GM21526 (cell line): Measurements from ENCODE around the gene HS3ST4.

Source experiments
- ATAC-seq: cut with Tn5 transposase; IDR thresholded peaks from one replicate; pipeline ENCODE4 v1.9.1; 2021; ENCODE audit warnings: moderate library complexity; ENCODE audit not compliant: unreplicated experiment, low FRiP score

Gene HS3ST4

DNA sequence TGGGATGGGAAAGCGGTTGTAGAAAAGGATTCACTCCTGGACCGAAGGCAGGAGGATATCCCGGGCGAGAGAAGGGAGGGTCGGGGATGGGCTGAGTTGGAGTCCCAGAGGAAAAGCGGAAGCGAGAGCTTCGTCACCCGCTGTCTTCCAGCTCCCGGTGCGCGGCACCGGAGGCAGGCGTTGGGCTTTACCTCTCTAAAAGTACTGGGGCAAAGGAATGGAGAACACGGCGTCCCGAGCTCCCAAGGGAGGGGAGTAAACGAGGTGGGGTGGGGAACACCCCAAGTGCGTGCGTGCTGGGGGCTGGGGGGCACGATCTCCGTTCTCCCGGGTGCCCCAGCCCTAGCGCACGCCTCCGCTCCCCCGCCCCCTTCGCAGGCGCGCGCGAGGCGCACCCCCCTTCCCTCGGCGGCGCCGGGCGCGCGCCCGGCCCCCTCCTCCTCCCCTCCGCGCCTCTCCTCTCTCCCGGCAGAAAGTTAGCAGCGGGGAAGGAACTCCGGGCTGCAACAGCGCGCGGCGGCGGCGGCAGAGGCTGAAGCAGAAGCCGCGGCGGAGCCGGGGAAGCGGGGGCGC is at the start of gene HS3ST4:
Gene HS3ST4 (plus strand): TSS at position 441 of the 573 bp plus-strand sequence.
- ATAC-seq = no peak

DNA sequence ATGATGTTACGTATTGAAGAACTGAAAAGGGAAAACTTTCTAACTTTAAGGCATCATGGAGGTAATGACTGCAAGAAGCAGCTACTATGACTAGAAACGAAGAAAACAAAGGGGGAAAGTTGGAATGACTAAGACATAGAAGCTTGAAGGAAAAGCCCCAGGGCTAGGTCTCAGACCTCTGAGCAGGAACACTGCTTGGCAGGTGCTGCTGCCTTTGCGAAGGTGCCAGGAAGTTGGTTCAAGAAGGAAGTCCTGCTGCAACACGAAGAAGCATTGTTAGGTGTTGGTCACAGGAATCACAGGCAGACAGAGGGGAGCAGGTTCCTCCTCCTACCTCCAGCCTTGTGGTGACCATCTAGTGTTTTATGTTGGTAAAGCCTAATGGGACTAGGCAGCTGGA is 48.1 kb upstream of the HS3ST4 start:
- no peak for ATAC-seq

DNA sequence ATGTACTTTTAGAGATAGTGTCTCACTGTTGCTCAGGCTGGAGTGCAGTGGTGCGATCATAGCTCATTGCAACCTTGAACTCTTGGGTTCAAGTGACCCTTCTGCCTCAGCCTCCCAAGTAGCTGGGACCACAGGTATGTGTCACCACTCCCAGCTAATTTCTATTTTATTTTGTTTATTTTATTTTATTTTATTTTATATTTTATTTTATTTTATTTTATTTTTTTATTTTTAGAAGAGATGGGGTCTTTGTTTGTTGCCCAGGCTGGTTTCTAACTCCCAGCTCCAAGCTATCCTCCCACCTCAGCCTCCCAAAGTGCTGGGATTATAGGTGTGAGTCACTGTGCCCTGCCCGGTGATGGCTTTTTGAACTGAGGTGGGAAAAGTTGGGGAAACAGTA is 35.1 kb upstream of the HS3ST4 start:
- ATAC-seq = no peak

DNA sequence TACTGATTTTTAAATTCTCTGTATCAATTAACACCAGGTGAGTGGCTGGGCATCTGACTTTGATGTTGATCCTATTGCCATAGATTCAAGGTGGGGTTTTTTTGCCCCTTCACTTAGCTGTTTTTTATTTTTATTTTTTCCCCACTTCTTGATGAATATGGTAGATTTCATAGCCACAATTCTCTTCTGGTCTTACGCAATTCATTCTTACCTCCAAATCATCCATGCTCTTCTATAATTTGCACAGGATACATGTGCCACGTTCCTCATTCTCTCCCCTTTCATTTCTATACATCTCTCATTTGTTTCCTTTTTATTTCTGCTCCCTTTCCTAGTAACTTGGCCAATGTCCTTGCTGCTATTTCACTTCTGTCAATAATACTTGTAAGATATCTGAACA is 14.9 kb upstream of the HS3ST4 start:
- ATAC-seq = no peak

GRCh38 chr16:25679511-25679910 is 12.2 kb upstream of the HS3ST4 start:
- no peak for ATAC-seq

- ATAC-seq = no peak
Observed at GRCh38 chr16:25689137-25689836, 2.5 kb upstream of the HS3ST4 start.

DNA sequence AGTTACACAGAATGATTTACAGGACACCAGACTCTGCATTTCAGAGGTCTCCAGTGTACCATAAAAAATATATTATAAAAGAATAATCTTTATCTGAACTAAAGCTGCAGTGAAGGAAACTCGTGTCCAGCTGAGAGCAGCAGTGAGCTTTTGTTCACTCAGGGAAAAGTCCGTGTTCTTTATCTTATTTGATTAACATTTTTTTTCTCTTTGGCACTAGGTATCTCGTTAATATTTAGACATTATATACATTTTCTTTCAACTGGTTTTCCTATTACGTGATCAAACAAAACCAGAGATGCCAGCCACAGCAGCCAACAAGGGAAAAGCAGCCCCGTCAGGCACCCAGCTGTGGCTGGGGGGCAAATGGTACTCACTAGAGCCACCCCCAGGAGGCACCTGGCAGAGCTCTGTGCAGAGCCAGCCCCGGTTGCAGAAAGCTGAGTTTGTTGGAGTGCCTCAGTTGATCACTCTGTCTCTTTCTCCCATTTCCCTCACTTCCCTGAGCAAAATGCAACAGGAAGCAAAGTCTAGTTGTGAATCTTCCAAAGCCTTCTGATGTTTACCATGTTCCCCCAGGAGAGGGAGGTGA is 1.1 kb upstream of the HS3ST4 start:
- ATAC-seq = no peak

DNA sequence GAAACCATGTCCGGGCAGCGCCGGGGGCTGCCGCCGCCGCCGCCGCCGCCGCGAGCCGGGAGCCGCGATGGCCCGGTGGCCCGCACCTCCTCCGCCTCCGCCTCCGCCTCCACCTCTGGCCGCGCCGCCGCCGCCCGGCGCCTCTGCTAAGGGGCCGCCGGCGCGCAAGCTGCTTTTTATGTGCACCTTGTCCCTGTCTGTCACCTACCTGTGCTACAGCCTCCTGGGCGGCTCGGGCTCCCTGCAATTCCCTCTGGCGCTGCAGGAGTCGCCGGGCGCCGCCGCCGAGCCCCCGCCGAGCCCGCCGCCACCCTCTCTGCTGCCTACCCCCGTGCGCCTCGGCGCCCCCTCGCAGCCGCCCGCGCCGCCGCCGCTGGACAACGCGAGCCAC is 587 bp downstream of the HS3ST4 start:
- ATAC-seq = no peak

DNA sequence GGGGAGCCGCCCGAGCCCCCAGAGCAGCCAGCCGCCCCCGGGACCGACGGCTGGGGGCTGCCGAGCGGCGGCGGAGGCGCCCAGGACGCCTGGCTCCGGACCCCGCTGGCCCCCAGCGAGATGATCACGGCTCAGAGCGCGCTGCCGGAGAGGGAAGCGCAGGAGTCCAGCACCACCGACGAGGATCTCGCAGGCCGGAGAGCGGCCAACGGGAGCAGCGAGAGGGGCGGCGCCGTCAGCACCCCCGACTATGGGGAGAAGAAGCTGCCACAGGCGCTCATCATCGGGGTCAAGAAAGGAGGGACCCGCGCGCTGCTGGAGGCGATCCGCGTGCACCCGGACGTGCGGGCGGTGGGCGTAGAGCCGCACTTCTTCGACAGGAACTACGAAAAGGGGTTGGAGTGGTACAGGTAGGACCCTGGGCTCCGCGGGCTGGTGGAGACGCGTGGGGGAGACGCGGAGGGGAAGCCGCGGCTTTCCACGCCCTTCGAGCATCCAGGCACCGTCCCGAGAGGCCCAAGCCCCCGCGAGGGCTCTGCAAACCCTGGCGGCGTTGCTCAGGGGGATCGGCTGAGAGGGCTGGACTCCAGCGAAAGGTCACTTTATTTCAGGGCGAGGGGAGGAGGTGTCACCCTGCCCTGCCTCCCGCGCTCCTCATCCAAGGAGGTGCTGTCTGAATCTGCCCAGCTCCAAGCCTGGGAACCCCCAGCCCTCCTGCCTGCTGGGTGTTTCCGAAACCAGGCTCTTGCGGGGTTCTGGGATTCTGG is 1.2 kb downstream of the HS3ST4 start:
- no peak for ATAC-seq

DNA sequence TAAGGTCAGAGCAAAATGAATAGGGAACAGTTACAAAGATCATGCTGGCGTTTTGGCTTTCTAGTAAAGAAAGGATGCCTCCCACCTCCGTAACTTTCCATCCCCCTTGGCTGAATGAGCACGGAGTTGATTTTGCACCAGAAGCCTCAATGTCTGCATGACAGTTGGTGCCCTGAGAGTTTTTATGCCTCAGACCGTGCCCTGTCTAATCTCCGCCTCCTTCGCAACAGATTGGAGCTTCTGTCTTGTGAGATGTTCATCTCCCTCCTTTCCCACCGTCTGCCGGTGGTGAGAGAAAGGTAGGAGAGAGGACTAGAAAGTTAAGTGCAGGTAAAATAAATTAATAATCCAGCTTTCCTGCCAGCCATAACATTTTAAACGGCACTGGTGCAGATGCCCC is 1.9 kb downstream of the HS3ST4 start:
- no peak for ATAC-seq

DNA sequence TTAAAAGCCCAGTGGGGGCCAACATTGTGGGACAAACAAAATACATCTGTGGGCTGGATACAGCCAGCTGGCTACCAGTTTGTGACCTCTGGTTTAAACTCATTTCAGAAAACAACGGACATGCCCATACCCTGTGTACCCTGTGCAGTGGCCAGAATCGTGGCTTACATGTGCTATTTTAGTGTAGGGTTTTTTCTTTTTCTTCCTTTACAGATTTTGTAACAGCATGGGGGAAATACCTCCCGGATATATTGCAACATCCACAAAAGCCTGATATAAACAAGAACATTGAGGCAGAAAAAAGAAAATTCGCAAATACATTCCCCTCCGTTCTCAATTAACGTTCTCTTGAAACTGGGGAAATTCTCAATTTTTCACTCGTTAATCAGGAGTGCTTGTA is 7.3 kb downstream of the HS3ST4 start:
- ATAC-seq = no peak

- no peak for ATAC-seq
Observed at GRCh38 chr16:25700547-25700946, 8.8 kb downstream of the HS3ST4 start.

- ATAC-seq = no peak
Observed at GRCh38 chr16:25707553-25707952, 15.8 kb downstream of the HS3ST4 start.

GRCh38 chr16:25707982-25708583 is 16.3 kb downstream of the HS3ST4 start:
- no peak for ATAC-seq

GRCh38 chr16:25709213-25709612 is 17.5 kb downstream of the HS3ST4 start:
- ATAC-seq = no peak

GRCh38 chr16:25713785-25714570 is 22.2 kb downstream of the HS3ST4 start:
- ATAC-seq = no peak

- no peak for ATAC-seq
Observed at GRCh38 chr16:25716186-25716585, 24.4 kb downstream of the HS3ST4 start.

DNA sequence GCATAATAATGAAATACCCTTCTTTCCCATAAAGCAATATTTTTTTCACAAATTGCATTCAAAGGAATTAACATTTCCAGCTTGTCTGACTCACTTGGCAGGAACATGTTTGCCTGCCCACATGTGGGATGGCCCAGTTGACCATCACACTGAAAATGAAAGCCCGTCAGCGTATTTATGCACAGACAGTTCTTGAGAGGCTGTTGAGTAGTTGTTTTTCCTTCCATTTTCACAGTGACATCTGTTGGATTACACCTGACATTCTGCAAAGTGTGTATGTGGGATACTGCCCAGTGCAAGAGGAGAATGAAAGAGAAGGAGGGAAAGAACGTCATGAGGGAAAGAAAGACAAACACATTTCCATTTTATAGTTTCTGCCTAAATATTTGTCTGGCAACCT is 29.7 kb downstream of the HS3ST4 start:
- ATAC-seq = no peak

DNA sequence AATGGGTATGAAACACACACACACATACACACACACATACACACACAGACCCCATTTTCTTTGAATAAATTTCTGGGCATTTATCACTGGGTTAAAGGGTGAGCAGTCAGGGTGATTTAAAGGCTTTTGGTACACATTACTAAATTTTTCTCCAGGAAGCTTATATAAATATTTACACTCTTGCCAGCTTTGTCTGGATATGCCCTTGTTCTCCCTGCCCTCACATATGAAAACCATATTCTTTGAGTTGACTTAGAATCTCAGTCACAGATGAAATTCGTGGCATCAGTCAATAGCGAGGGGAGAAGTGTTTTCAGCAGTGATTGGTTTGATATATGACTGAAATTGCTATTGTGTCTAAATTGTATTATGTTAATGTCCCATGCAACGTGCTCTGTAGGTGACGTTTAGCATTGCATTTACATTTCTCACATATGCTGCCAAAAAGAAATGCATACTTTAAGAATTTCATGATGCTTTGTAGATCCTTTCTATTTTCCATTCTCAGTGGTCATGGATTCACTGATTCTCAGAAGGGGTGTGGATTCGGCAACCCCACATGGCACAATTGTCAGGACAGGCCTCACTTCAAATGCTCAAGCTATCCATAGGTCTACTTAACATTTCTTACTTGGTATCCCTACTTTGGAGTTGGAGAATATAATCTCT is 34.8 kb downstream of the HS3ST4 start:
- no peak for ATAC-seq
